SK-N-MC (cell line): ENCODE measurements around the gene RBBP8NL.

Source experiments
- DNase-seq: peaks from one replicate; pipeline ENCODE4 v3.0.0-alpha.2; 2011; ENCODE audit warnings: low read depth, low spot score
- H3K27ac ChIP-seq: fragments of 200-600 bp; sonication (generic); 2 replicates; pipeline ENCODE4 v1.5.1; 2016; ENCODE audit warnings: mixed run types
- H3K36me3 ChIP-seq: fragments of 200-600 bp; sonication (generic); 2 replicates; pipeline ENCODE4 v1.6.1; 2017; ENCODE audit warnings: antibody characterized with exemption, low read length, mixed read lengths; ENCODE audit not compliant: insufficient read depth
- H3K4me3 ChIP-seq: fragments of 200-600 bp; sonication (generic); 2 replicates; pipeline ENCODE4 v1.5.1; 2016
- H3K9ac ChIP-seq: fragments of 200-600 bp; sonication (generic); 2 replicates; pipeline ENCODE4 v1.8.0; 2017; ENCODE audit warnings: mixed run types, mixed read lengths; ENCODE audit not compliant: insufficient read length
- H3K9me3 ChIP-seq: fragments of 200-600 bp; sonication (generic); 2 replicates; pipeline ENCODE4 v1.6.1; 2017; ENCODE audit warnings: low read depth, mild to moderate bottlenecking, antibody characterized with exemption, low read length, moderate library complexity, mixed read lengths
- EZH2 ChIP-seq: fragments of 200-600 bp; sonication (generic); IDR thresholded peaks from one replicate; pipeline ENCODE4 v1.6.1; 2017; ENCODE audit warnings: antibody characterized with exemption
- FOXP2 ChIP-seq: optimal IDR thresholded peaks from 2 replicates; pipeline ENCODE3; 2011; ENCODE audit warnings: mild to moderate bottlenecking, moderate library complexity; ENCODE audit not compliant: insufficient read depth; ENCODE audit errors: extremely low read length, control extremely low read depth
- POLR2AphosphoS5 ChIP-seq: IDR thresholded peaks from 2 replicates; pipeline ENCODE4 v1.6.1; 2012; ENCODE audit warnings: mild to moderate bottlenecking, low read depth, low read length, borderline replicate concordance

Gene RBBP8NL

GRCh38 chr20:62408640-62409039, 18.7 kb downstream of the RBBP8NL start:
- Histone ChIP-seq H3K9me3 (no peaks in the 10 kb centered on the region), H3K27ac (no peak overlapping the region), H3K36me3 (no peaks in the 10 kb centered on the region), H3K4me3 (no peak overlapping the region), H3K9ac (no peak overlapping the region)
- DNase-seq = no peak
- TF ChIP-seq EZH2 (no peak), FOXP2 (no peak), POLR2AphosphoS5 (no peak)

DNA sequence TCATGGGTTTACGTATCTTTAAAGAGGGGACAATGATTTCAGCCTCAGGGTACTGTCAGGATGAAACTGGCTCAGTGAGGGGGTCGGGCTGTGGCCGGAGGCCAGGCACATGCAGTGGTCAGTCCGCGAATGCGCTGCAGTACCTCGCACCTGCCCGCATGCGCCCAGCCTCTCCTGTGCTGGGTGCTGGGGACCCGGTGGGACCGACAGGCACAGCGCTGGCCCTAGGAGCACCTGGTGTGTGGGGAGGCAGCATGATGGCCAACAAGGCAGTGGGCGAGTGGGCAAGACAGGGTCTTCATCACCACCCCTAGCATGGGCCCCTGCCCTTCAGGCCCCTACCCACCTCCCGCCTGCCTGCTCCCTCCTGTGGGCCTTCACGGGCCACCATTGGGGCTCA, 19.3 kb downstream of the RBBP8NL start:
- no peak overlapping the region; the same call in 1 of the 2 replicates for H3K4me3 ChIP-seq
- no peak overlapping the region for H3K9ac ChIP-seq
- no peak for TF ChIP-seq EZH2
- no peak for TF ChIP-seq POLR2AphosphoS5
- no peak for TF ChIP-seq FOXP2
- no peaks in the 10 kb centered on the region for H3K9me3 ChIP-seq
- DNase-seq = no peak
- no peak overlapping the region for H3K27ac ChIP-seq
- H3K36me3 ChIP-seq = no peaks in the 10 kb centered on the region

DNA sequence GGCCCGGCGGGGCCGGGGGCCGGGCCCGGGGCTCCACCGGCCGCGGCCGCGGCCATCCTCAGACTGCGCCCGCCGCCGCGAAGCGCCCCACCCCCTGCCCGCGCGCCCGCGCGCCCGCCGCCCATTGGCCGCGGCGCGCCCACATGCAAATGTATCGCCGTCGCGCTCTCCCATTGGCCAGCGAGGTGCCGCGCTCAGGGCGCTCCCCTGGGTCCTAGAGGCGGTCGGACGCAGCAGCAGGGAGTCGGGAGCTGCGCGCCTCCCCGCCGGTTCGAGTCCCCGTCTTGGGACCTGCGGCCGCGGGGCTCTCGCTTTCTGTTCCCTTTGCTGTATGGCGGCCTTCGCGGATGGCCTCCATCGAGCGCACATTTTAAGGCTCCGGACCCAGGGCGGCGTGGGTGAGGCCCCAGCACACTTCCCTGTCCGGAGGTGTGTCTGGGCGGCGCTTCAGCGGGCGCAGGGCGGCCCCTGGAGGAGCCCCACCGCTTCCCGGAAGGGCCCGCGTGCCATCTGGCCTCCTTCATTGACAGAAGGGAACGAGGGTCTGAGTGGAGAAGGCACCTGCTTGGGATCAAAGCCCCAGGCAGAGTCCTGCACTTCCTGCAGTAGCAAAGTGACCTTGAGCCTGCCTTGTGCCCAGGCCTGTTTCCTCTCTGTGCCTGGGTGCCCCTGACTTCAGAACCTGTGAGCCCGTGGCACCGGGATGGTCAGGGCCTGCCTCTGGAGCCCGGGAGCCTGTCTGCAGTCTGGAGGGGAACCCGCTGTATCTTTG, 19.9 kb downstream of the RBBP8NL start, which contains the start of gene CABLES2:
TSS of gene CABLES2 (minus strand) at position 65 of the 772 bp plus-strand sequence. CDS start at position 56, 9 bp downstream.
- no peak for TF ChIP-seq EZH2
- TF ChIP-seq POLR2AphosphoS5 = peak; percentile 13; the same call in 1 of the 2 replicates
- Histone ChIP-seq H3K4me3 (peak within 1 kb of the TSS; percentile 80), H3K27ac (no peak within 1 kb of the TSS), H3K9ac (peak within 1 kb of the TSS; percentile 85), H3K36me3 (no peaks in the 10 kb centered on the region), H3K9me3 (no peaks in the 10 kb centered on the region)
- DNase-seq = peak; percentile 30

DNA sequence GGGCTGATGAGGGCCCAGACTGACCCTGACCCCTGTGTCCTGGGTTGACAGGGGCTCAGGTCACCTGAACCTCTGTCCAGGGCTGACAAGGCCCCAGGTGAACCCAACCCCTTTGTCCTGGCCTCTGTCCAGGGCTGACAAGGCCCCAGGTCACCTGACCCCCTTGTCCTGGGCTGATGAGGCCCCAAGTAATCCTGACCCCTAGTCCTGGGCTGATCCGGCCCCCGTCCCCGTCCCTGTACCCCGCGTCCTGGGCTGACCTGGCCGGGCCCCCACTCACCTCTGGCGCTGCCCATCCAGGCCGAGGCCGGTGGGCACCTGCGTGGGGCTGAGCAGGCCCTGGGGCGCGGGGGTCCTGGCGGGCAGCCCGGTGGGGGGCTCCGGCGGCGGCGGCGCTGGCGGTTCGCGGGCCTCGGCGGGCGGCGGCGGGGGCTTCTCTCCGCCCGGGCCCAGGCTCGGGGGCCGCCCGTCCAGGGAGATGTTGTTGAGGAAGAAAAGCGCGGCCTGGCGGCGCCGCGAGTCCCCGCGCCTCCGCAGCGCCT, 20.6 kb downstream of the RBBP8NL start:
- no peak for DNase-seq
- H3K4me3 ChIP-seq = peak overlapping the region; percentile 80
- H3K9ac ChIP-seq = peak overlapping the region; percentile 85
- no peaks in the 10 kb centered on the region for H3K9me3 ChIP-seq
- no peaks in the 10 kb centered on the region for H3K36me3 ChIP-seq
- no peak overlapping the region for H3K27ac ChIP-seq
- TF ChIP-seq FOXP2 (no peak), POLR2AphosphoS5 (no peak), EZH2 (no peak)

GRCh38 chr20:62405981-62406513, 21.3 kb downstream of the RBBP8NL start:
- H3K9me3 ChIP-seq = no peaks in the 10 kb centered on the region
- no peak for DNase-seq
- H3K9ac ChIP-seq = peak overlapping the region; percentile 17
- no peaks in the 10 kb centered on the region for H3K36me3 ChIP-seq
- TF ChIP-seq FOXP2 = no peak
- no peak for TF ChIP-seq EZH2
- TF ChIP-seq POLR2AphosphoS5 = no peak
- H3K4me3 ChIP-seq = peak overlapping the region; percentile 80
- H3K27ac ChIP-seq = no peak overlapping the region

GRCh38 chr20:62405108-62405980, 22.0 kb downstream of the RBBP8NL start:
- no peak for TF ChIP-seq EZH2
- TF ChIP-seq FOXP2 = no peak
- TF ChIP-seq POLR2AphosphoS5 = no peak
- Histone ChIP-seq H3K9me3 (no peaks in the 10 kb centered on the region), H3K4me3 (no peak overlapping the region), H3K9ac (no peak overlapping the region), H3K27ac (no peak overlapping the region), H3K36me3 (no peaks in the 10 kb centered on the region)
- no peak for DNase-seq

DNA sequence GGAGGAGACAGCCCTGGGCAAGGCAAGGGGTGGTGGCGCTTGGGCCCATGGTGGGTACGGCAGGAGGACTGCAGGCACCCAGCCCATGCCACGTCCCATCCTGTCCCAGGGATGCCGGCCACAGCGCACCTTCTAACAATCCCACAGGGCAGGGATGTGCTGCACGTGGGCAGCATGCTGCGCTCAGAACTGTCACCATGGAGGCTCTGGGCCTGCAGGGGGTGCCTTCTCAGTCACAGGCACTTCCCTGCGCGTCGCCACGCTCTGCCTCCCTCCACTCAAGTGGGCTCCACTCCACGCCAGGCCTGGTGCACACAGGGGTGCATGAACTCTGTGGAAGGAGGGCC, 22.6 kb downstream of the RBBP8NL start:
- Histone ChIP-seq H3K4me3 (no peak overlapping the region), H3K9me3 (no peaks in the 10 kb centered on the region), H3K9ac (no peak overlapping the region), H3K36me3 (no peaks in the 10 kb centered on the region), H3K27ac (no peak overlapping the region)
- TF ChIP-seq EZH2 = no peak
- TF ChIP-seq POLR2AphosphoS5 = no peak
- TF ChIP-seq FOXP2 = no peak
- no peak for DNase-seq
